22Rv1 (cell line): Measurements from ENCODE around the gene CDC42EP5.

Experiments used
- CTCF ChIP-seq: fragments of 450-650 bp; IDR thresholded peaks from 2 replicates; pipeline ENCODE4 v1.5.1; 2017; ENCODE audit warnings: mild to moderate bottlenecking
- ZFX ChIP-seq: fragments of 450-650 bp; IDR thresholded peaks from 2 replicates; pipeline ENCODE4 v1.6.1; 2017; ENCODE audit warnings: antibody characterized with exemption, borderline replicate concordance

GRCh38 chr19:54451331-54451871 is 21.7 kb downstream of the CDC42EP5 start:
- TF ChIP-seq CTCF (no peak), ZFX (no peak)
